Activated naive CD4-positive, alpha-beta T cell treated with anti-CD3 and anti-CD28 coated beads, Interleukin-2, amount 50 U/mL, for 16 hours (primary cell): ENCODE data around the gene KIAA1671.

Source experiments
- DNase-seq: peaks from one replicate; pipeline ENCODE4 v3.0.0-alpha.2; 2020

Gene KIAA1671

GRCh38 chr22:25120761-25121212 lies 168.3 kb downstream of the KIAA1671 start:
- no peak for DNase-seq

- DNase-seq: no peak
Observed at GRCh38 chr22:25122136-25122764, 169.7 kb downstream of the KIAA1671 start.

- DNase-seq: no peak
Observed at GRCh38 chr22:25123677-25124076, 171.2 kb downstream of the KIAA1671 start.

- no peak for DNase-seq
Observed at GRCh38 chr22:25125693-25126357, 173.3 kb downstream of the KIAA1671 start.

- DNase-seq: no peak
Observed at GRCh38 chr22:25126510-25126909, 174.0 kb downstream of the KIAA1671 start.

- DNase-seq: no peak
Observed at GRCh38 chr22:25127318-25127717, 174.8 kb downstream of the KIAA1671 start.

- DNase-seq: no peak
Observed at GRCh38 chr22:25130462-25130861, 177.9 kb downstream of the KIAA1671 start.

GRCh38 chr22:25131198-25131887 lies 178.8 kb downstream of the KIAA1671 start:
- no peak for DNase-seq

GRCh38 chr22:25134028-25134427 lies 181.5 kb downstream of the KIAA1671 start:
- no peak for DNase-seq

GRCh38 chr22:25134451-25134850 lies 181.9 kb downstream of the KIAA1671 start:
- no peak for DNase-seq

- no peak for DNase-seq
Observed at GRCh38 chr22:25136953-25137576, 184.5 kb downstream of the KIAA1671 start.

- DNase-seq: no peak
Observed at GRCh38 chr22:25137577-25138525, 185.3 kb downstream of the KIAA1671 start.

GRCh38 chr22:25139062-25139461 lies 186.5 kb downstream of the KIAA1671 start:
- DNase-seq: no peak

GRCh38 chr22:25142102-25142501 lies 189.6 kb downstream of the KIAA1671 start:
- no peak for DNase-seq

GRCh38 chr22:25143156-25144076 lies 190.9 kb downstream of the KIAA1671 start:
- DNase-seq: no peak

GRCh38 chr22:25144522-25144921 lies 192.0 kb downstream of the KIAA1671 start:
- no peak for DNase-seq

- no peak for DNase-seq
Observed at GRCh38 chr22:25146307-25146706, 193.8 kb downstream of the KIAA1671 start.

GRCh38 chr22:25146906-25147641 lies 194.6 kb downstream of the KIAA1671 start:
- DNase-seq: no peak

GRCh38 chr22:25147642-25147928 lies 195.1 kb downstream of the KIAA1671 start:
- no peak for DNase-seq

GRCh38 chr22:25148149-25148691 lies 195.7 kb downstream of the KIAA1671 start:
- no peak for DNase-seq
